GM12875 (cell line): ENCODE measurements around the gene HMGA1.
A peak's percentile ranks its signal among the peaks of the same experiment; 100 is the strongest.
"Not testable (repeated sequence)": the region's sequence is repeated elsewhere in the genome, so short reads cannot be mapped to it uniquely, and the experiment has no call there.

ENCODE experiments used
- H3K4me3 ChIP-seq: one replicate; pipeline ENCODE4 v1.5.1; 2011; ENCODE audit warnings: low read depth, low read length, control low read depth
- CTCF ChIP-seq: IDR thresholded peaks from 2 replicates; pipeline ENCODE4 v1.5.1; 2011; ENCODE audit warnings: low read depth, mild to moderate bottlenecking, control low read depth, inconsistent platforms, low read length, moderate library complexity, borderline replicate concordance; ENCODE audit not compliant: insufficient read depth

HMGA1 gene

GRCh38 chr6:34240329-34241248 lies 3.9 kb downstream of the HMGA1 start:
- no peak for TF ChIP-seq CTCF
- no peak overlapping the region for H3K4me3 ChIP-seq

GRCh38 chr6:34241351-34242215 lies 4.9 kb downstream of the HMGA1 start:
- no peak for TF ChIP-seq CTCF
- H3K4me3 ChIP-seq, result no peak overlapping the region

DNA sequence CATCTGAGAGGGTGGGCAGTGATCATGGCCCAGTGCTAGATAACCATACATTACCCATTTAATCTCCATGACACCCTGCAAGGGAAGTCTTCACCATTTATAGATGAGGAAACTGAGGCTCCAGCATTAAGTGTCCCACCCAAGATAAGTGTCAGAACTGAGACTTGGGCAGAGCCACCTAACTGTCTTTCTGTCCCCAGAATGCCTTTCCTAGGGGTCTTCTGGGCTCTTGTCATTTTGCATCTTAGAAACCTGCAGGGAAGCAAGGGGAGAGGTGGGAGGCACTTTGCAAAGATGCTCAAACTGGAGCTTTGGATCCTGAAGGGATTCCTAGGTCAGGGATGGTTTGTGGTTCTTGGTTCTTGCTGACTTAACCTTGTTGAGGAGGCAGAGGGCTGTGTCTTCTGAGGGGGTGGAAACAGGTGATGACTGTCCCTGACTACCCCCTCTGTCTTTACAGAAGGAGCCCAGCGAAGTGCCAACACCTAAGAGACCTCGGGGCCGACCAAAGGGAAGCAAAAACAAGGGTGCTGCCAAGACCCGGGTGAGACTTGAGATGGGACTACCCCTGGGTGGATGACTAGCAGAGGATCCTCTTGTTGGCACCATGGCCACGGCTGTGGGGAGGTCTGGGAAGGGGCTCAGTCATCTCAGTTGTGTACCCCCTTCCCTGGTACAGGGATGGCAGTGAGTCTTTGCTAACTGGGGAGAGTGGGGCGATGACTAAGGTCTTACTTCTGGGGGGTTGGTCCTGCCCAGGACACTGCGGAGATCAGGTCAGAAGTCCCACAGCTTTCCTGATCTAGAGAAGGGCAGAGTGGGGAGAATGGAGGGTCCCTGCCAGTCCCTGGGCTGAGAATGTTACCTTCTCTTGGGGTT lies 5.8 kb downstream of the HMGA1 start:
- H3K4me3 ChIP-seq, result no peak overlapping the region
- no peak for TF ChIP-seq CTCF

DNA sequence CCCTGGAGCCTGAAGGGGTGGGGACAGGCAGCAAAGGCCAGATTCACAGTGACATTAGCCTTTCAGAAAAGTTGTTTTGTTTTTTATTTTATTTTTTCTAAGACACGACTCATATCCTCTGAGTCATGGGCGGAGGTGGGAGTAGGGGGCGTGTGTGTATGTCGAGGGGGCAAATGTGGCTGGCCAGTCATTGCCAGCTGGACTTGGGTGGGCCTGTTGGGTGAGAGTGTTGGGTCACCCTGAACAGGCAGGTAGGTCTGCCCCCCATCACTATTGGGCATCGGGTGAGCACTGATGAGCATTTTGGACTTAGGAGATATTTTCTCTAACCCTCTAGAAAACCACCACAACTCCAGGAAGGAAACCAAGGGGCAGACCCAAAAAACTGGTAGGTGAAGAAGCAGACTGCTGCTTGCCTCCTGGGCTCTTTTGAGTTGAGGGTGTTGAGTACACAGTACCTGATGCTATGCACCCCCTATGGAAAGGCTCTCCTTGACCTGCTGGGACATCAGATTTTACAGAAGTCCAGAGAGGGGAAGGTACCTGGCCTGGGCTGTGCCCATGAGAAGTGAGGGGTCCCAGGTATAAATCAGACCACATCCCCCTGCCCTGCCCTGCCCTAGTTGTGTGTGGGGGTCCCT lies 6.6 kb downstream of the HMGA1 start:
- no peak overlapping the region for H3K4me3 ChIP-seq
- TF ChIP-seq CTCF, result no peak

- no peak overlapping the region for H3K4me3 ChIP-seq
These were observed 7.5 kb downstream of the HMGA1 start for GRCh38 chr6:34243901-34244884.

GRCh38 chr6:34245032-34245760 lies 8.5 kb downstream of the HMGA1 start:
- H3K4me3 ChIP-seq, result not testable (repeated sequence)

More at GRCh38 chr6:34243901-34244884, 7.5 kb downstream of the HMGA1 start:
- TF ChIP-seq CTCF, result peak; percentile 54

- not testable (repeated sequence) for H3K4me3 ChIP-seq
These were observed 9.1 kb downstream of the HMGA1 start for GRCh38 chr6:34245761-34246140.
